Panc1 (cell line): ENCODE results near the gene CIB1. TPM values are rescaled to one million over a fixed set of nuclear protein-coding genes. Genes with fewer than 3 reads are reported as not detected.

Experiments used
- ATAC-seq: fragments of 200-7000 bp; cut with Tn5 transposase; 2 replicates; pipeline ENCODE4 v1.9.1; 2020; ENCODE audit warnings: mild to moderate bottlenecking, moderate library complexity
- BruUV-seq: library from RNA; stranded (reverse); fragments of 400-500 nt; replicated peaks from 2 replicates; lab custom pipeline; 2021; lab: Mats Ljungman, UMichigan
- CTCF ChIA-PET: fragments of 300-600 bp; sonication (Branson Sonifier 250); formaldehyde crosslinking; loops from one replicate; lab custom pipeline; 2022; ENCODE audit warnings: antibody characterized with exemption; lab: Charles Lee
- POLR2A ChIA-PET: fragments of 300-600 bp; sonication (Branson Sonifier 250); formaldehyde crosslinking; loops from one replicate; lab custom pipeline; 2022; ENCODE audit warnings: antibody characterized with exemption; lab: Charles Lee
- DNase-seq: peaks from one replicate; pipeline ENCODE4 v3.0.0-alpha.2; 2010; ENCODE audit warnings: low read depth, low spot score
- H3K27ac ChIP-seq: 2 replicates; pipeline ENCODE4 v1.5.1; 2011; ENCODE audit warnings: mild to moderate bottlenecking, low read length, inconsistent platforms
- H3K27me3 ChIP-seq: fragments of 200-500 bp; sonication (Bioruptor generic); 2 replicates; pipeline ENCODE4 v1.6.0; 2014; ENCODE audit warnings: low read length, inconsistent platforms; ENCODE audit not compliant: control insufficient read depth, insufficient read depth
- H3K36me3 ChIP-seq: fragments of 200-500 bp; sonication (Bioruptor generic); 2 replicates; pipeline ENCODE4 v1.5.1; 2014; ENCODE audit warnings: inconsistent platforms, mild to moderate bottlenecking, low read length, moderate library complexity; ENCODE audit not compliant: control insufficient read depth, insufficient read depth
- H3K4me1 ChIP-seq: 2 replicates; pipeline ENCODE4 v1.5.1; 2011; ENCODE audit warnings: inconsistent platforms, mild to moderate bottlenecking, low read length, moderate library complexity; ENCODE audit not compliant: control insufficient read depth, insufficient read depth
- H3K4me3 ChIP-seq, 2 experiments: 2 replicates each; pipeline ENCODE4 v1.5.1; 2011 to 2012; ENCODE audit warnings: low read depth in 2 of 2, low read length in 2 of 2, mild to moderate bottlenecking in 2 of 2, inconsistent platforms in 1 of 2, moderate library complexity in 1 of 2
- H3K9me3 ChIP-seq: fragments of 200-500 bp; sonication (Bioruptor generic); 2 replicates; pipeline ENCODE4 v1.5.1; 2014; ENCODE audit warnings: low read depth, mild to moderate bottlenecking, inconsistent platforms, low read length, moderate library complexity; ENCODE audit not compliant: control insufficient read depth, insufficient read depth
- CTCF ChIP-seq: fragments of 450-650 bp; IDR thresholded peaks from 2 replicates; pipeline ENCODE4 v1.5.1; 2017; ENCODE audit warnings: mild to moderate bottlenecking
- POLR2AphosphoS5 ChIP-seq: IDR thresholded peaks from 2 replicates; pipeline ENCODE4 v1.6.1; 2012; ENCODE audit warnings: mild to moderate bottlenecking, low read depth, low read length, moderate library complexity
- SIN3A ChIP-seq: IDR thresholded peaks from 2 replicates; pipeline ENCODE4 v1.6.1; 2012; ENCODE audit warnings: low read depth, mild to moderate bottlenecking, low read length, moderate library complexity, borderline replicate concordance; ENCODE audit not compliant: insufficient read depth
- TCF7L2 ChIP-seq: IDR thresholded peaks from 2 replicates; pipeline ENCODE4 v1.6.1; 2011; ENCODE audit warnings: mild to moderate bottlenecking, low read depth, low read length, inconsistent platforms
- in situ Hi-C: cut with HindIII; loops from 2 replicates; pipeline ENCODE4 v1.10.0; 2016; ENCODE audit warnings: low sequenced_read_pairs, low pct_unique_long_range_greater_than_20kb
- intact Hi-C: fragments of 100-400 bp; cut with micrococcal nuclease; formaldehyde crosslinking; loops from one replicate; pipeline ENCODE4 v1.10.0; 2022; ENCODE audit not compliant: unreplicated experiment
- total RNA-seq: library from RNA; stranded (reverse); gene quantifications from one replicate; pipeline ENCODE4 v1.2.1, GENCODE V29; 2021; ENCODE audit not compliant: unreplicated experiment
- TF ChIP-seq, protein P1 (sequence below), 2 experiments: IDR thresholded peaks; 2 replicates each; pipeline ENCODE4 v1.6.1; 2011 to 2012; ENCODE audit warnings: low read depth in 2 of 2, control low read depth in 1 of 2, low read length in 1 of 2, mild to moderate bottlenecking in 1 of 2, moderate library complexity in 1 of 2; ENCODE audit not compliant: insufficient read depth in 1 of 2

Gene CIB1
- total RNA-seq, 1 experiment from 2014 or later = 193 TPM

GRCh38 chr15:90209591-90209990, 24.1 kb downstream of the CIB1 start:
- TF ChIP-seq POLR2AphosphoS5 (0 out of 2 replicates have a peak, but pooled peaks have one; percentile 13), TCF7L2 (no peak)
- ChIA-PET POLR2A (no interaction called here), CTCF (no interaction called here)
- peaks cover 23% of the 10 kb centered on the region for H3K36me3 ChIP-seq
- H3K27ac ChIP-seq = peak overlapping the region; percentile 100
- in situ Hi-C loops = no loop called here
- intact Hi-C loops = no loop called here
- no peaks in the 10 kb centered on the region for H3K9me3 ChIP-seq
- H3K4me1 ChIP-seq = peaks cover 97% of the 10 kb centered on the region
- DNase-seq (no peak), ATAC-seq (no peak)
- BruUV-seq = no TSS peak
- no peaks in the 10 kb centered on the region for H3K27me3 ChIP-seq
- H3K4me3 ChIP-seq = peak overlapping the region in 1 of 2 experiments; percentile 100; a peak in 2 of 4 replicates

GRCh38 chr15:90208356-90208755, 25.4 kb downstream of the CIB1 start:
- TSS peak; percentile 8 for BruUV-seq
- Histone ChIP-seq H3K4me1 (peaks cover 92% of the 10 kb centered on the region), H3K27me3 (no peaks in the 10 kb centered on the region), H3K36me3 (peaks cover 23% of the 10 kb centered on the region), H3K9me3 (no peaks in the 10 kb centered on the region), H3K4me3 (peak overlapping the region in 1 of 2 experiments; percentile 100; a peak in 2 of 4 replicates), H3K27ac (peak overlapping the region; percentile 100)
- TF ChIP-seq SIN3A (no peak), POLR2AphosphoS5 (peak; percentile 78)
- intact Hi-C loops (no loop called here), in situ Hi-C loops (no loop called here)
- ChIA-PET CTCF (no interaction called here), POLR2A (no interaction called here)
- ATAC-seq = no peak
- no peak for DNase-seq

DNA sequence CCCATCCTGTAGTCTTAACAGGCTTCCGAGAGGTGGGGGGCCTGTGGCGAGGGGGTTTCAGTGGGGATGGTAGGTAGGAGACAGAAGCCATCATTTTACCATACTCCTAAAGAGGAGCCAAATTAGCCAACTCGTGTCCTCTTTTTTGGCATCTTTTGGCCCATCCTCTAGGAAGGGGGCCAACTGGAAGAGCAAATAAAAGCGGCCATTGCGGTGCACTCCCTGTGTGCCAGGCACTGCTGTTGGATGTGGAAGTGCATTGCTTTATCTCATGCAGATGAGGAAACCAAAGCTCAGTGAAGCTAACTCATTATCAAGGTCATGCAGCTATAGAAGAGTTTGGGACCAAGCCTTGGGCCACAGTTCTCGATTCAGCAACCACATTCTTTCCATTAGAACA, 26.5 kb downstream of the CIB1 start:
- BruUV-seq = no TSS peak
- ATAC-seq (no peak), DNase-seq (no peak)
- Histone ChIP-seq H3K36me3 (peaks cover 25% of the 10 kb centered on the region), H3K27ac (peak overlapping the region; percentile 100), H3K4me1 (peaks cover 81% of the 10 kb centered on the region), H3K27me3 (no peaks in the 10 kb centered on the region), H3K4me3 (peak overlapping the region; percentile 87 to 100), H3K9me3 (no peaks in the 10 kb centered on the region)
- no peak for TF ChIP-seq SIN3A
- no peak; the same call in 1 of the 2 replicates for TF ChIP-seq POLR2AphosphoS5
- TF ChIP-seq, protein P1, sequence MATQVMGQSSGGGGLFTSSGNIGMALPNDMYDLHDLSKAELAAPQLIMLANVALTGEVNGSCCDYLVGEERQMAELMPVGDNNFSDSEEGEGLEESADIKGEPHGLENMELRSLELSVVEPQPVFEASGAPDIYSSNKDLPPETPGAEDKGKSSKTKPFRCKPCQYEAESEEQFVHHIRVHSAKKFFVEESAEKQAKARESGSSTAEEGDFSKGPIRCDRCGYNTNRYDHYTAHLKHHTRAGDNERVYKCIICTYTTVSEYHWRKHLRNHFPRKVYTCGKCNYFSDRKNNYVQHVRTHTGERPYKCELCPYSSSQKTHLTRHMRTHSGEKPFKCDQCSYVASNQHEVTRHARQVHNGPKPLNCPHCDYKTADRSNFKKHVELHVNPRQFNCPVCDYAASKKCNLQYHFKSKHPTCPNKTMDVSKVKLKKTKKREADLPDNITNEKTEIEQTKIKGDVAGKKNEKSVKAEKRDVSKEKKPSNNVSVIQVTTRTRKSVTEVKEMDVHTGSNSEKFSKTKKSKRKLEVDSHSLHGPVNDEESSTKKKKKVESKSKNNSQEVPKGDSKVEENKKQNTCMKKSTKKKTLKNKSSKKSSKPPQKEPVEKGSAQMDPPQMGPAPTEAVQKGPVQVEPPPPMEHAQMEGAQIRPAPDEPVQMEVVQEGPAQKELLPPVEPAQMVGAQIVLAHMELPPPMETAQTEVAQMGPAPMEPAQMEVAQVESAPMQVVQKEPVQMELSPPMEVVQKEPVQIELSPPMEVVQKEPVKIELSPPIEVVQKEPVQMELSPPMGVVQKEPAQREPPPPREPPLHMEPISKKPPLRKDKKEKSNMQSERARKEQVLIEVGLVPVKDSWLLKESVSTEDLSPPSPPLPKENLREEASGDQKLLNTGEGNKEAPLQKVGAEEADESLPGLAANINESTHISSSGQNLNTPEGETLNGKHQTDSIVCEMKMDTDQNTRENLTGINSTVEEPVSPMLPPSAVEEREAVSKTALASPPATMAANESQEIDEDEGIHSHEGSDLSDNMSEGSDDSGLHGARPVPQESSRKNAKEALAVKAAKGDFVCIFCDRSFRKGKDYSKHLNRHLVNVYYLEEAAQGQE (IDR thresholded peaks at IDR 0.05; ENCODE audit: insufficient read depth in 1 of 2, low read depth in 2 of 2, low read length in 1 of 2) = no peak
- TF ChIP-seq TCF7L2 = no peak
- TF ChIP-seq CTCF = no peak
- intact Hi-C loops = no loop called here
- POLR2A ChIA-PET = interaction anchor here (0.5 kb wide), 1 partner anchor 34 kb away, joined by 8 read pairs; no protein-coding TSS in a partner anchor
- in situ Hi-C loops = no loop called here
- CTCF ChIA-PET = interaction anchor here (0.8 kb wide), 1 partner anchor 51 kb away, joined by 5 read pairs; no protein-coding TSS in a partner anchor
